ENCODE measurements around the gene SETD2.

DNA sequence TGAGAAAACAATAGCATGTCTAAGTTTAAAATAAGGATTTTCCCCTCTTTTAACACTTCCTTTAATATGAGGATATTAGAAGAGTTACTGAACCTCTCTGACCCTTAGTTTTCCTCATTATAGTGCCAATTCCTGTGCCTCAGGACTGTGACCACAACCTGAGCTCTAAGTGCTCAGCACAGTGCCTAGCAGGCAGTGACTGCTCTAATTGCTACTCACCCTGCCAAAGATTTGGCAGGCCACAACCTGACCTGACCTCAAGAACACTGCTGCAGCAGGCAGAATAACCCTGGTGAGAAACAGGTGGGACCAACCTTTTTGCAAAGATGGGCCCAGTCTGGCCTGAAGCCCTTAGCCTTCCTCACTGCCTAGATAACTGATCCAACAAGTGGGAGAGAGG, 148.8 kb downstream of the SETD2 start:
- TF ChIP-seq, protein P1, sequence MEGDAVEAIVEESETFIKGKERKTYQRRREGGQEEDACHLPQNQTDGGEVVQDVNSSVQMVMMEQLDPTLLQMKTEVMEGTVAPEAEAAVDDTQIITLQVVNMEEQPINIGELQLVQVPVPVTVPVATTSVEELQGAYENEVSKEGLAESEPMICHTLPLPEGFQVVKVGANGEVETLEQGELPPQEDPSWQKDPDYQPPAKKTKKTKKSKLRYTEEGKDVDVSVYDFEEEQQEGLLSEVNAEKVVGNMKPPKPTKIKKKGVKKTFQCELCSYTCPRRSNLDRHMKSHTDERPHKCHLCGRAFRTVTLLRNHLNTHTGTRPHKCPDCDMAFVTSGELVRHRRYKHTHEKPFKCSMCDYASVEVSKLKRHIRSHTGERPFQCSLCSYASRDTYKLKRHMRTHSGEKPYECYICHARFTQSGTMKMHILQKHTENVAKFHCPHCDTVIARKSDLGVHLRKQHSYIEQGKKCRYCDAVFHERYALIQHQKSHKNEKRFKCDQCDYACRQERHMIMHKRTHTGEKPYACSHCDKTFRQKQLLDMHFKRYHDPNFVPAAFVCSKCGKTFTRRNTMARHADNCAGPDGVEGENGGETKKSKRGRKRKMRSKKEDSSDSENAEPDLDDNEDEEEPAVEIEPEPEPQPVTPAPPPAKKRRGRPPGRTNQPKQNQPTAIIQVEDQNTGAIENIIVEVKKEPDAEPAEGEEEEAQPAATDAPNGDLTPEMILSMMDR (IDR thresholded peaks at IDR 0.05 in 4 of 5, conservative IDR thresholded peaks at IDR 0.05 in 1 of 5), result no peak
- no peak for TF ChIP-seq POLR2A (IDR thresholded peaks at IDR 0.05)

All from gastrocnemius medialis (tissue), 4 donors.